NAMALWA (cell line): ENCODE measurements around the gene PPAN.

Experiments used
- DNase-seq: peaks from one replicate; pipeline ENCODE4 v3.0.0-alpha.2; 2015; ENCODE audit warnings: low spot score

PPAN gene

DNA sequence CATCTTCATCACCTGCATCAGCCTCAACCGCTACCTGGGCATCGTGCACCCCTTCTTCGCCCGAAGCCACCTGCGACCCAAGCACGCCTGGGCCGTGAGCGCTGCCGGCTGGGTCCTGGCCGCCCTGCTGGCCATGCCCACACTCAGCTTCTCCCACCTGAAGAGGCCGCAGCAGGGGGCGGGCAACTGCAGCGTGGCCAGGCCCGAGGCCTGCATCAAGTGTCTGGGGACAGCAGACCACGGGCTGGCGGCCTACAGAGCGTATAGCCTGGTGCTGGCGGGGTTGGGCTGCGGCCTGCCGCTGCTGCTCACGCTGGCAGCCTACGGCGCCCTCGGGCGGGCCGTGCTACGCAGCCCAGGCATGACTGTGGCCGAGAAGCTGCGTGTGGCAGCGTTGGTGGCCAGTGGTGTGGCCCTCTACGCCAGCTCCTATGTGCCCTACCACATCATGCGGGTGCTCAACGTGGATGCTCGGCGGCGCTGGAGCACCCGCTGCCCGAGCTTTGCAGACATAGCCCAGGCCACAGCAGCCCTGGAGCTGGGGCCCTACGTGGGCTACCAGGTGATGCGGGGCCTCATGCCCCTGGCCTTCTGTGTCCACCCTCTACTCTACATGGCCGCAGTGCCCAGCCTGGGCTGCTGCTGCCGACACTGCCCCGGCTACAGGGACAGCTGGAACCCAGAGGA is 7.9 kb downstream of the PPAN start:
- no peak for DNase-seq

DNA sequence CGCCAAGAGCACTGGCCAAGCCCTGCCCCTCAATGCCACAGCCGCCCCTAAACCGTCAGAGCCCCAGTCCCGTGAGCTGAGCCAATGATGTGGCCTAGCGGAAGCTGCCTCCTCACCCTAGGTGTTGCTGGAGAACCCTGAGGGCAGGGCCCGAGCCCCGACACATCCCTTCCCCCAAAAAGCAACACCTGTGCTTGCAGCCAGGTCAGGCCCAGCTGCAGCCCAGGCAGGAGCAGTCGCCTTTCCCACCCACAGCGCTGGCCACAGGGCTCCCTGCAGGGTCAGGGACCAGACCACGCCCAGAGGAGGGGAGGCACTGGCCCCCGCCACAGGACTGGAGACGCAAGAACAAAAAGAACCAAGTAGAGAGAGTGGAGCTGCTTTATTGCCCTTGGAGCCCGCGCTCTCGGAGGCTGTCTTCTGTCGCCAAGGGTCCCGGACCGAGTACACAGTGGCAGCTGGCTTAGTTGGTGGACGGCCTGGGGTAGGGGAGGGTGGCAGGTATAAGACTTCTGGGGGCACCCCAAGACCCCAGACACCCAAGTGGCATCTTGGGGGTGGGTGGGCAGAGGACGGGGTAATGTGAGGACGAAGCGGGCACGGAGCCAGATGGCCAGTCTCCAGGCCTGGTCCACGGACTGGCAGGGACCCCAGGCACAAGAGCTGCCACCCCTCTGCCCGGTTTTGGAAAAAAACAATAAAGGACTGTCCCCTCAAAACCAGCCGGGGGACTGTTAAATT is 8.7 kb downstream of the PPAN start:
- DNase-seq, result no peak

DNA sequence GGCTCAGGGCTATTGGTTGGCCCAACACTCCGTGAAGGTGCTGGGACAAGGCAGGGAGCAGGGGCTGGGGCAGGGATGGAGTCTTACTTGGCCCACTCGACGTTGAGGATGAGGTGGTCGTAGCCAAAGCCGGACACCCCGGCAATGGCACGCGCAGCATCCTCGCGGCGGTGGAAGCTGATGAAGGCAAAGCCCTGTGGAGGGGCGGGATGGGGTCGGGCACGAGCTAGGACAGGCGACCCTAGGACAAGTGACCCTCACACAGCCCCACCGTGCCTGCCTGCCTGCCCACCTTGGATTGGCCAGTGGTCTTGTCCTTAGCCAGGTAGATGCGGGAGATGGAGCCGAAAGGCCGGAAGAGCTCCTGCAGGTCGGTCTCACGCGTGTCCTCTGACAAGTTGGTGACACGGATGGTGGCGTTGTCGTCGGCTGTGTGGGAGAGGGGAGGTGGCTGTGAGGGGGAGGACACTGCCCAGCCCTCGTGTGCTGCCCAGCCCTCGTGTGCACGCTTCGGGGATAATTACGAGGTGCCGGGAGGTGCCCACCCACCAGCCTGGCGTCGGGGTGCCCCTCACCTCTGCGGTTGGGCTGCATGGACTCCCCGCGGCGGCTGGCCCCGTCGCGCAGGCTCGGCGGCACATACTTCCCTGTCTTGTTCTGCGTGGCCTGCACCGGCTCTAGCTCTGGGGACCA is 9.4 kb downstream of the PPAN start:
- no peak for DNase-seq

DNA sequence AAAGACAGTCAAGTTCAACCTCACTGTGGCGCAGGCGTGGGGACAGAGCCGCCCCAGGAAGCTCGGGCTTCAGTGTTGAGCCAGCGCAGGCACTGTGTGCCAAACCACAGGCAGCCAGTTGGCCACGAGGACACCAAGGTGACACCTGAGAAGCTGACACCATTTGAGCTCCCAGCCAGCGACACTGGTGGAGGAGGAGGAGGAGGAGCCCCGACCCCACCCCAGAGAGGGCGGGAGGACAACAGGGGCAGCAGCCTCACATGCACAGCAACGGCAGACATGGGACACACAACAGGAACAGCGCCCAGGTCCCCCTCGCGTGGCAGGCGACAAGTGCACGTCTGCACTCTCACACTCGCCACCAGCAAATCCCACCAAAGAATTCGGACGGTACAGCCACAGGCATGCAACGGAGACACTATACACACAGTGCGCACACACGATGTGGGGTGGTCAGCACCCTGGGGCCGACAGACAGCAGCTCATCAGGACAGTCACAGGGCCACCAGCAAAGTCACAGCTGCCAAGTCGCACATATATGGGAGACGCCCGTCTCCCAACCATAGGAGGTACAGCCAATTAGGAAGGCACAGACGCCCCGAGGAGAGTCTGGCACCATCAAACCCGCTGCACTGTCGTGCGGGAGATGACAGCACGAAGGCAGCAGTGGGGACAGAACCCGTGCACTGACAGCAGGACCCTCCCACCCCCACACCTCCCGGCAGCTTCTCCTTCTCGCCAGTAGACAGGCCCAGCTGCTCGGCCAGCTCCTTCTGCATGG is 10.1 kb downstream of the PPAN start:
- no peak for DNase-seq

DNA sequence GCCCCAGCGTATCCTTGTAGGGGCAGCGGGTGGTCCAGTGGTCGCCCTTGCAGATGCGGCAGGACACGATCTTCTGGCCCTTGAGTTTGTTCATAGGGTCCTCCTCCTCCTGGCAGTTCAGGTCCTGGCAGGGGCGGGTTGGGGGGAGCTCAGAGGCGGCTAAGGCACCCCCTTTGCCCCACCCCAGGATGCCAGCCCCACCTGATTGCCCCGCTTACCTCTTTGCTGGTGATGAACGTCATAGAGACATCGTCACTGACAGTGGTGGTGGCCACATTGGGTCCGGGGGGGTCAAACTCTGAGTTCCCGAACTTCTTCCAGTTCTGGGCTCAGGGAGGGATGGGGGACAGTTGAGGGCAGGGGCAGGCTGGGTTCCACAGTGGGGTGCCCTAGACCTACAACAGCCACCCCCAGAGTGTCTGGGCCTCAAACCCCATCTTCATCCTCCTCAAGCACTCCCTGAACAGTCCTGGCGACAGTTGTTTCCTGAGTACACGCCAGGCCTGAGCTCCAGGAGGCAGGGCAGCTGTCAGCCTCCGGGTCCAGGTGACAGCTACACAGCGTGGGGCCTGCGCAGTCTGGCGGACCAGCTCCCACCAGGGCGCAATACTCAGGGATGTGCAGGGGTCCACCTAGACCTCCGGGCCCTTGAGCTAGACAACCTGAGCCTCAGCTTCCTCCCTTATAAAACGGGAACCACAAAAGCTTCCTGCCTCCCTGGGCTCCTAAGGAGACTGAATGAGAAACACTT is 10.9 kb downstream of the PPAN start:
- DNase-seq, result no peak

DNA sequence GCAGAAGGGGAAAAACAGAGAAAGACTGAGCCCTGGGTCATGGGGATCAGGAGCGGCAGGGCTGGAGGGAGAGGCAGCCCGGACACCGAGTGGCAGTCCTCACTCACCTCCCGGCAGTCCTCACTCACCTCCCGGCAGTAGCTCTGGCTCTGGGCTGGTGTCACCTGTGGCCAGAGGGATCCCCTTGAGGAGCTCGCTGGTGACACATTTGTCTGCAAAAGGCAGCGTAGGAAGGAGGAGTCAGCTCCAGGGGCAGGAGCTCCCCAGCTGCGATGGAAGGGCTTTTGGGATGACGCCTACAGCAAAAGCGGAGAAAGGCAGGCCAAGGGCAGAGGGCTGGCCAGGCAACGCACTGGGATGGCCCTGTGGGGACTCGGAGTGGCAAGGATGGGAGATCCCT is 12.8 kb downstream of the PPAN start:
- no peak for DNase-seq

DNA sequence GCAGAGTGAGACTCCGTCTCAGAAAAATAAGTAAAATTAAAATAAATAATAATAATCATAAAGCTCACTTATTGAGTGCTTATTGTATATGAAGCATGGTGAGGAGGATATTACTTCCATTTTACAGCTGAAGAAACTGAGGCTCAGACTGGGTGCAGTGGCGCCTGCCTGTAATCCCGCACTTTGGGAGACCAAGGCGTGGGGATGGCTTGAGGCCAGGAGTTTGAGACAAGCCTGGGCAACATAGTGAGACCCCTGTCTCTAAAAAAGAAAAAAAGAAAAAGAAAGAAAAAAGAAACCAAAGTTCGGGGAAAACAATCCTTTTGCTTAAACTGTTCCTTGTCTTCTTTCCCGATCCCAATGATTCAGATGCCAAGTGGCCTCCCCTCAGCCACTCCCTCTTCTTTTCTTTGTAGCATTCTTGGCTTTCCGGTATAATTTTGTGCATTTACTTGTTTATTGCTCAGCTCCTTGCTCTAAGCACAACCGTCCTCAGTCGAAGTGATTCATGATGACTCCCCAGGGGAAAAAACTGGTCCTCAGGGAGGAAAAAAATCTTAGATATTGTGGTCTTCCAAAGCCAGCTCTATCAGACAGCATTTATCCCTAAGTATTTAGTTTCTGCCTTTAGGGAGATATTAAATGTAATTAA is 14.5 kb downstream of the PPAN start:
- DNase-seq, result no peak

DNA sequence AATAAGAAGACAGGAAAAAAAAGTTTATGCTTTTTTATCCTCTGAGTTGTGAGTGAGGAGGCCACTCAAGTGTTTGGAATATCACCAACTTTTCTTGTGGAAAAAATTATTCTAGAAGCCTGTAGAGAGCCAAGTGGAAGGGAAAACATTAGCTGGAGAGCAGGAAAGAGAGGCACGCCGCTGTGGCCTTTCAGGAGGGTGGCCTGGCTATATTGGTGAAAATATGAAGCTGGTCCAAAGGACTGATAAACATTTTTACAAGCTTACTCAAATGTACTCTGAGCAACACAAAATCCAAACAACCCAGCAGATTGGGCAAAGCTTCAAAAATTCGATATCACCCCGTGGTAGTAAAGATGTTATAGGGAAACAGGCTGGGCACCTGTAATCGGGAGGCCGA is 15.9 kb downstream of the PPAN start:
- DNase-seq, result no peak

DNA sequence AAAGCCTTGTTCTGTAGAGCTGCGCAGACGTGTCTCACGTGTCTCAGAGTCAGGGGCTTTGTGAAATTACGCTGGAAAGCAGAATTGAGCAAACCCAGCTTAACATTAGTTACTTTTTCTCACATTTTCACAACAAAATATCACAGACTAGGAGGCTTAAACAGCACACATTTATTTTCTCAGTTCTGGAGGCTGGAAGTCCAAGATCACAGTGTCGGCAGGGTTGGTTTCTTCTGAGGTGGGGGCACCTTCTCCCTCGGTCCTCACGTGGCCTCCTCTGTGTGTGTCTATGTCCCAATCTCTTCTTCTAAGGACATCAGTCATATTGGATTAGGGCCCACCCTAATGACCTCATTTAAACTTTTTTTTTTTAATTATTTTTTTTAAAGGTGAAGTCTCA is 18.3 kb downstream of the PPAN start:
- no peak for DNase-seq

DNA sequence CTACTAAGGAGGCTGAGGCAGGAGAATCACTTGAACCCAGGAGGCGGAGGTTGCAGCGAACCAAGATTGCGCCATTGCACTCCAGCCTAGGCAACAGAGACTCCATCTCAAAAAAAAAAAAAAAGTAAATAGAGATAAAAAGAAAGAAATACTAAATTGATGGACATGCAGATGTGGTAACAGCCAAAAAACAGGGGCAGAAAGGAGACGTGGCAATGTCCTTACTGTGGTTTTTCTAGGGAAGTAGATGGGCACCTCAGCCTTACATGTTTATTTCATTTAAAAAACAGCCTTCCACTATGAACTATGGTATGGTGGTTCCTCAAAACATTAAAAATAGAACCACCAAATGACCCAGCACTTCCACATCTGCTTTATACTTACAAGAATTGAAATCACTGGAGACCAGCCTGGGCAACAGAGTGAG is 20.1 kb downstream of the PPAN start:
- DNase-seq, result no peak

DNA sequence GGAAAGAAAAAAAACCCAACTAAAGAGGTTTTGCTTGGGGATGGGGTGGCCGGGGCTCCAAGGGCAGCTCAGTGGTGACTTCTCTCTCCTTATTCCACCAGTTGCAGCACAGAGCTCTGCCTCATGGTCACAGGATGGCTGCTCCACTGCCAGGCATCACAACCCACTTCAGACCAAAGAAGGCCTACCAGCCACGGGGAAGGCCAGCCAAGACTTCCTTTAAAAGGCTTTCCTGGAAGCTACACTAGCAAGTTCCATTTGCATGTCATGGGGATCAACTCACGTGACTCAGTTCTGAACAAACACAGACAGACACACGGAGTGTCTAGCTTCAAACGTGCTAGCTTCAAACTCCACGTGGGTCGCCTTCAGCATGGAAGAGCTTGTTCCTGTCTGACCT is 26.7 kb downstream of the PPAN start:
- DNase-seq, result no peak

DNA sequence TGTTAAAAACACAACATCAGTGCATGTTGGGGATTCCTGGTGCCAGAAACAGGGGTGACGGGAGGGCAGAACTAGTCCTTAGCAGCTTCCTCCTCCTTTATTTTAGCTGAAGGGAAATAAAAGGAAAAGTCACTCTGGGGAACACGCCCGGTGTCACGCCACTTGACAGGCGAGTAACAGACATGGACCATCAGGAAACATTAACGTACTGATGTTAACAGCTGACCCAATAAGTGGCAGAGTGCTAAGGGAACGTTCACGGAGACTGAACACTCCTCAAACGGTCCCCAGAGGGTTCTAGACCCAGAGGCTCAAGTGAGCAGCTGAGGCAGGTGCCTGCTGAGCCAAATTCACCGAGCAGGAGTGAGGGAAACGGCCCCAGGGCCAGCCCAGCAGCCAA is 27.4 kb downstream of the PPAN start:
- no peak for DNase-seq

DNA sequence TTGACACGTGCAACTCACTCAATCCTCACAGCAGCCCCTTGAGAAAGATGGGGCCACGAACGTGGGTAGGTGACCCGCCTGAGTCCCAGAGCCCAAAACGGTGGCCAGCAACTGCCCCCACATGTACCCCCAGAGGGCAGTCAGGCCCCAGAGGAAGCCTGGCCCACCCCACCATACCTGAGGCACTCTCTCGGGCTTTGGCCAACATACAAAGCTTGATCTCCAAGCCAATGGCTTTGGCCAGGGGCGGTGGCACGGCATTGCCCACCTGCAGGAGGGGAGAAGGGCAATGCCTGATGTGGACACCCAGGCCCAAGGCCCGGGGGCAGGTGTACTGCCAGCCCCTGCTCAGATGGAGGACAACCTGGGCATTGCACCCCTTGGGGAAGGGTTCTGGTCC is 27.9 kb downstream of the PPAN start:
- DNase-seq, result no peak

DNA sequence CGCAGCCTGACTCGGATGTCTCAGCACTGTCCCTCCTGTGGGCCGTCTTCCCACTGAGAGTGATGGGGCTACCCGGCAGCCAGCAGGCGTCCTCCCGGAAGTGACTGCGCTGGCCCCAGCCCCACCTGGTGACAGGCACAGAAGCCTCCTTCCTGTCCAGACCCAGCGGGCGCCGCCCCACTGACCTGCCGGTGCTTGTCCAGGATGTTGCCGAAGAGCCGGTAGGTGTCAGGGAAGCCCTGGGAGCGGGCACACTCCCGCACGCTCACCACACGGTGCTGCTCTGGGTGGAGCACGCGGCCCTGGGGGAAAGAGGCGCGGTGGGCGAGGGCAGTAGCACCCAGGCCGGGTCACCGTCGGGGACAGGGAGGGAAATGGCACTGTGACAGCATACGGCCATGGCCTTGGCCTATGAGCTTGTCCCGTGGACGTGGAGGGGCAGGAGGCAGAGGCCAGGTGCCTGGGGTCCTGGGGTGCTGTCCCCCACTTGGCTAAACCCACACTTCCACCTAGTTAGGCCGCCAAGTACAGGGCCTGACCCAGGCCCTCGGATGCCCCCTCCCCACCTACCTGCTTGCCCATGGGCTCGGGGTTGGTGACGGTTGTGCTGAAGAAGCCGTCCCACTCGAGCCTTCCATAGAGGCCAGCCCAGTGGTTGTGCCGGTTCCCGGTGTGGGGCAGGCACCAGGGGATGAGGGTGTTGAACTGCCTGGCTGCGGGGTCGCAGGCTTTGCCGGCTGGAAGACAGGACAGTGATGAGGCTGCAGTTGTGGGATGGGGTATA is 29.6 kb downstream of the PPAN start:
- DNase-seq, result no peak

DNA sequence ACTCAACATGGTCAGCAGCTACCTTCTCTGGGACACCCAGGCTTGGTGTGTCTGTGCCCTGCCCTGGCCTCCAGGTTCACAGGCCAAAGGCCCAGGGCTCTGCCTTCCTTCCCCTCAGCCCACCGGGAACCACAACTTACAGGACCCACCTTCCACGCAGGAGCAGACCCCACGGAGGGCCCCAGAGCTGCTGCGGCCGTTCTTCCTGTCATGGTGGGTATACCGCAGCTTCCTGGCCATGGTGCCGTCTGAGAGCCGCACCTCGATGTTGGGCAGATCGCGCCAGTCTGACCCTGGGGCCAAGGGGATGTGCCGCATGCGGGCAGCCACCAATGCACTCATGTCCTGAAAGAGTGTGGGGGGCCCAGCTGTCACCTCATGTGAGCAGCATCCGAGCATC is 30.8 kb downstream of the PPAN start:
- no peak for DNase-seq

DNA sequence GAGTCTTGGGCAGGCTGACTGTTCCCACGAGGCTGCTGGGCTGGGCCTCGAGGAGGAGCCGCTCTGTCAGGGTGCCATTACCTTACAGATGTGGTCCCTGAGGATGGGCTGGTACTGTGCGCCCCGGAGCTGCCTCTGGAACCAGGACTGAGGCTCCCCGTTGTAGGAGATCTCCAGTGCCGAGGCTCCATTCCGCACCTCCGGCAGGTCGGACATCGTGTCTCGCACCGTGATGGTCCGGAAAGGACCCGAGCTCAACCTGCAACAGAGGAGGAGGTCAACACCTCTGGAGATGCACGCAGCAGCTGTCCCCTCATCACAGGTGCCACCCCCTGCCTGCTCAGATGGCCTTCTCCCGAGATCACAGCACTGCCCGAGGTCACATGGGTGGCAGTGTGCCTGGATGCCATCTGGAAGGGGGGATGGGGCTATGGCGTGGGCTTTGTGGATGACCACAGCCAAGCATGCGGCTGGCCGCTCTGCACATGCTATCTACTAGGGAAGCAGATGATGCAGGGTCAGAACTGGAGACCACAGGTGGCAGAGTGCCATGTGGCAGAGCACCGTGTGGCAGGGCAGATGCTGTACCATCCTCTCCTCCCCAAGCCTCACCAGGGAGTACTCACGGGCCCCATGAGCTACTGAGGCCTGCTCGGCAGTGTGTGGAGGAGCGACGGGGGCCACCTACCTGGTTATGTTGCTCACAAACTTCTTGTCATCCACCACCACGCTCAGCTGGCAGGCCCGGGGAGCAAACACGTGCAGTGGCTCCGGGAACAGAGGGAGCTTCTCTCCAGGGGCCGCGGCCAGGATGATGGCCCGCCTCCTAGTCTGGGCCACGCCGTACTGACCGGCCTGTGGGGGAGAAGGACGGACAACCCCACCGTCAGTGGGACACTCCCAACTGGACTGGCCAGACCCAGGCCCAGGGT is 31.9 kb downstream of the PPAN start:
- DNase-seq, result no peak

DNA sequence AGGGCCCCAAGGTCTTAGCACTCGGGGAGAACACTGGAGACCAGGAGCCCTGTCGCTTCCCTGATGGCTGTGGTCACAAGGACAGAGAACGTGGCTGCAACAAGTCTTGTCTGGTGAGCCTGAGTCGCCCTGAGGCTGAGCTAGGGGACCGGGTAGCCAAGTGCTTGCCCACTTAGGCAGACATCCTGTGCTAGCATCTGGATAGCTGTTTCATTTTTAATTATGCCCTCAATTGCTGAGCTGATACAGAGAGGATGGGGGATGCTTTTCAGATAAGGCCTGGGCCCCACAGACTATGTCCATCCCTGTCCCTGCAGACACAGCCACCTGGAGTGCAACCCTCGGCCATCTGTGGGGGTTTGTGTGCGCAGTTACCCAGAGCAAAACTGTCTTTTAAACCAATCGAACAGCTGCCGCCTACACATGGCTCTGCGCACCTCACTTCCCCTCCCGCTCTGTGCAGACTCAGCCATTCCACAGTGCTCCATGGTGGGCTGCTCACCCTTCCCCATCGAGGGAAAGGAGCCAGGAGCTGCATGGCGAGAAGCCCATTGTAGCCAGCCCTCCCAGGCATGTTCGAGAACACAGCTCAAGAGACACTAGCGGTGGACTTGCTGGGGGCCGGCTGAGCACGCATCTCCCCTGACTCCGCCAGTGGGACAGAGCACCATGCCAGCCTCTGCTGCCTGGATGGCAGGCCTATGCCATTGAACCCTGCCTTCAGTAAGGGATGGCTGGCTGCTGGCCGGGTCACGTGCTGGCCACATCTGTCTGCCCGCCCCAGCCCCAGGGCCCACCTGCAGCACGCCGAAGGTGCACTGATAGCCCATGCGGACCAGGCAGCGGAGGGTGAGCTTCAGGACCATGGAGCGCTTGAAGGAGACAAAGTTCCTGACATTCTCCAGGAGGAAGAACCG is 33.0 kb downstream of the PPAN start:
- DNase-seq, result no peak

DNA sequence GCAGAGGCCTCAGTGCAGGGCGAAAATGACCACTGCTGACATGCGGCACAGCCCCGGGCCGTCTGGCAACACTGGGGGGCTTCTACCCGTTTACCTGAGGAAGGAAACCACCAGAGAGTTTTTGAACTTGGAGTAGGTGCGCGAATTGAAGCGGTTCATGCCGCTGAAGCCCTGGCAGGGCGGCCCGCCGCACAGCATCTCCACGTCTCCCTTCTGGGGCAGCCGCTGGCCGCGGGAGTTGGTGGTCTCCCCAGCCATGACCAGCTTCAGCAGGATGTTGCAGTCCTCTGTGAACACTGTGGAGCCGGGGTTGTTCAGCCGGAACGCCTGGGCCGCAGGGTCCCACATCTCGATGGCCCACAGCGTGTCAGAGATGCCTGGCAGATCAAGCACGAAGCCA is 33.8 kb downstream of the PPAN start:
- DNase-seq, result no peak
